ENCODE measurements around the gene VMAC. TPM values are rescaled to one million over a fixed set of nuclear protein-coding genes. Genes with fewer than 3 reads are reported as not detected.
A peak's percentile ranks its signal among the peaks of the same experiment; 100 is the strongest.
"Not testable (repeated sequence)": the region's sequence is repeated elsewhere in the genome, so short reads cannot be mapped to it uniquely, and the experiment has no call there.

VMAC gene
- total RNA-seq, 1 experiment from 2014 or later = 1.7 TPM

DNA sequence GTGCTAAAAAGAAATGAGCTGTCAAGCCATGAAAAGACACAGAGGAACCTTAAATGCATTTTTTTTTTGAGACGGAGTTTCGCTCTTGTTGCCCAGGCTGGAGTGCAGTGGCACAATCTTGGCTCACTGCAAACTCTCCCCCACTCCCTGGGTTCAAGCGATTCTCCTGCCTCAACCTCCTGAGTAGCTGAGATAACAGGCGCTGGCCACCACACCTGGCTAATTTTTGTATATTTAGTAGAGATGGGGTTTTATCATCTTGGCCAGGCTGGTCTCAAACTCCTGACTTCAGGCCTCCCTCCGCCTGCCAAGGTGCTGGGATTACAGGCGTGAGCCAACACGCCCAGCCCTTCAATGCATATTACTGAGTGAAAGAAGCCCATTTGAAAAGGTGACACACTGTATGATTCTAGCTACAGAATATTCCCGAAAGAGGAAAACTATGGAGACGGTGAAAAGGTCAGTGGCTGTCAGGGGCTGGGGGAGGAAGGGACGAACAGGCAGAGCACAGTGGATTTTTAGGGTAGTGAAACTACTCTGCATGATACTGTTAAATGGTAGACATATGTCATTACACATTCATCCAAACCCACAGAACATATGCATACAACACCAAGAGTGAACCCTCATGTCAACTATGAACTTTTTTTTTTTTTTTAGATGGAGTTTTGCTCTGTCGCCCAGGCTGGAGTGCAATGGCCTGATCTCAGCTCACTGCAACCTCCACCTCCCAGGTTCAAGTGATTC, 20.4 kb upstream of the VMAC start:
- not testable (repeated sequence) for DNase-seq (ENCODE audit: low read depth)

DNA sequence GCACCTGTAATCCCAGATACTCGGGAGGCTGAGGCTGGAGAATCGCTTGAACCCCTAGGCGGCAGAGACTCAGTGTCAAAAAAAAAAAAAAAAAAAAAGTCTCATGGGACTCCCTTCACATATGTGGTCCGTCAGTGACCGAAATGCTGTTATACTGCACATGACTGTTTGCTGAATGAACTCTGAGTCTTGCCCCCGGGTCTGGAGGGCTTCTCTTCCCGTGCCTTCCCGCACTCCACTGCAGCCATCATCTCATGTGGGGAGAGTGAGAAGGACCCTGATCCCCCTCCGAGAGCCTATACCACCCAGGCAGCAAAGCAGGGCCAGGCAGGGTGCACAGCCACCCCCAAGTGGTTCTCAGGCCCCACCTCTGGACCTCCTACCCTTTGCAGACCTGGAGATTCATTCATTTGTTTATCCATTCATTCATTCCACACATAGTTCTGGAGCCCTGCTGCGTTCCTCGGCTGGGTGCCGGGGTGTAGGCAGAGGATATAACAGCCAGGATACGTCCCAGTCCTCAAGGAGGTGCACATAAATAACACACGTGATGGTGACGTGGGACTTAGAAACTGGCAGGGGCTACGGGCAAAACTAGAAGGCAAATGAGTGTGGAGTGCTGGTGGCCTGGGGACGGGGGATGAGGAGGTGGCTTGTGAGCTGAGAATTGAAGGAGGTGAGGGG, 15.2 kb upstream of the VMAC start:
- DNase-seq (ENCODE audit: low read depth) = no peak

GRCh38 chr19:5890099-5890498, 14.6 kb upstream of the VMAC start:
- DNase-seq (ENCODE audit: low read depth) = no peak

DNA sequence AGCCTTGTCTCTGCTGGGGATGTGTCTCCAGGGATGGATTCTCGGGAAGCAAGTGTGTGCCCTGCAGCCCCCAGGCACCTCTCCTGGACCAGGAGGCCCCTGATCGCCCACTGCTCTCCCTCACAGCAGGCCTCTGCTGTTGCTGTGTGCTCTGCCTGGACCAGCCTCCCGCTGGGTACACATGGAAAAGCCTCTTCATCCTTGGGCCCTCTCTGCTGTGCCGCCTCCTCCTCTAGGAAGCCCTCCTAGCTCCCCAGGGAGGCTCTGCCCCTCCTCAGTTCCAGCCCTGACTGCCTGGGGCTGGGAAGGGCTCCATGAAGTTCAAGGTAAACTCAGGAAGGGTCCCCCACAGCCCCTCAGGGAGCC, 13.1 kb upstream of the VMAC start:
- DNase-seq (ENCODE audit: low read depth) = peak; percentile 11

GRCh38 chr19:5891938-5892771, 12.5 kb upstream of the VMAC start:
- DNase-seq (ENCODE audit: low read depth) = peak; percentile 50

DNA sequence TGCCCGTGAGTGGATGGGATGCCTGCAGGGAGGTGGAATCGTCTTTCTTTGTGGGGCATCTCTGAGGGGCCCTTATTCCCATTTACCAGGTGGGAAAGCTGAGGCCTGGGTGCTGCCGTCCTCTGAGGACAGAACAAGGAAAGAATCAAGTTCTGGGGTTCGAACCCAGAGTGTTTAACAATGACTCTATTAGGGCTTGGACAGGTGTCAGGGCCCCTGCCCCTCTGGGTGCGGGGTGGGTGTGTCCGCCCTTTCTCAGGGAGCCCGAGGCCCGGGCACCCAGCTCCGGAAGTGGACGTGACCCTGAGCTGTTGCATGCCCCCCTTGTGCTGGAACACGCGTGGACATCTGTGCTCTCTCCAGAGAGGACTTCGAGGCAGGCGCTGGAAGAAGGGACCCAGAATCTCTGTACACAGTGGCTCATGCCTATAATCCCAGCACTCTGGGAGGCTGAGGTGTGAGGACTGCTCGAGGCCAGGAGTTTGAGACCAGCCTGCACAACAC, 11.8 kb upstream of the VMAC start:
- no peak for DNase-seq (ENCODE audit: low read depth)

GRCh38 chr19:5893296-5893903, 11.3 kb upstream of the VMAC start:
- DNase-seq (ENCODE audit: low read depth) = no peak

DNA sequence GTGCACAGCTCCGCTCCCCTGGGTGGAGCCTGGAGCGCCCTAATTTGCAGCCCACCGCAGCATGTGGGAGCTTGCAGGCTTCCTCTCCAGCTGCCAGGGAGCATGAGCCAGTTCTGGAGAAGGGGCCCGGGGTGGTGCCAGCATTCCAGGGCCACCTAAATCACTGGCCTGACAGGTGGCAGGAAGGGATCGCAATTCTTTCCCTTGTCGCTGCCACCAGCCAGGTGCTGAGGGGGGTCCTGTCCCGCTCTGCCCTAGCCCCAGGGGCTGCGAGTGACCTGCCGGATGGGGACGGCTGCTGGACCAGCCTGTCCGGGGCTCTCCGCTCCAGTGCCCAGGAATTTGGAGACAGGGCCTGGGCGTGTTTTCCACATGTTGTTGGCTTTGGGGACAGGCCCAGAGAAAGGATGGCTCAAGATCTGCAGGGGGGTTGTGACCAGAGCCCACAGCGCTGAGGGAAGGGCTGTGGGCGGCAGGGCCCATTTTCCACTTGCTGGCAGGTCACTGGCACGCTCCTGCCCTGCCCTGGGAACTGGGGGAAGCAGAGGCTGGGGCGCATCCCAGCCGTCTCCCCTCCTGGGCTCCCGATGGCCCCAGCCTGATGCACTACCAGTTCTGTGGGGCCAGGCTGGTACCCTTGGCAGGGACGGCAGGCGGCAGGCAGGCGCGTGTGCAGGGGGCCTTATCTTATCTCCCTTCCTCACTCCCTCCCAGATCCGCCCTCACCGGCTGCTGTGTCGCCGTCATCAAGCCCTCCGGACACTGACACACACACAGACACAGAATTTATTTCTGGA, 10.6 kb upstream of the VMAC start:
- DNase-seq (ENCODE audit: low read depth) = no peak

DNA sequence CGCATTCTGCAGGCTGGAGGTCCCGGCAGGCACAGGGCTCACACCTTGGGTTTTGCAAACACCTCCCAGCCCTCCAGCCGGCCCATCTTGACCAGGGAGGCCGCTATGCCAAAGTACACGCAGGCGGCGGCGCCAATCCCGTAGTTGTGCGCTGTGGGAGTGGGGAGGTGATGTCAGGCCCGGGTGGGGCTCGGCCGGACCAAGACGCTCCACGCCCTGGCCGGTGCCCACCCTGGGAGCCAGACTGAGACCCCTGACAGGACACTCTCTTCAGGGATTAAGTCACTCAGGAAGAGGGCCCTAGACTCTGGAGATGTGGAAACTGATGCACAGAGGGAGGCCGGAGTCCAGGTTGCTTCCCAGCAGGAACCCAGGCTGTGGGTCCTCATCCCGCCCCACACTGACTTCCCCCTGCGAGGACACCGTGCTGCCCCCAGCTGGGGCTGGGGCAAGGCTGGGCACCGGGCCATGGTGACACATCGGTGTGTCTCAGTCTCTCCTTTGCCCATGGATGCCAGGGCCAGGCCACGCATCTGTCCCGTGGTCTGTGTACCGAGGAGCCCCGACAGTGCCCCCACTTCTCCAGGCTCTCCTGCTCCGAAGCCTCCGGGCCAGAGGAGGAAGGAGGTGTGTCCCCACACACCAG, 9.8 kb upstream of the VMAC start:
- DNase-seq (ENCODE audit: low read depth) = no peak

- DNase-seq (ENCODE audit: low read depth) = no peak
Observed at GRCh38 chr19:5895409-5895808, 9.3 kb upstream of the VMAC start.

DNA sequence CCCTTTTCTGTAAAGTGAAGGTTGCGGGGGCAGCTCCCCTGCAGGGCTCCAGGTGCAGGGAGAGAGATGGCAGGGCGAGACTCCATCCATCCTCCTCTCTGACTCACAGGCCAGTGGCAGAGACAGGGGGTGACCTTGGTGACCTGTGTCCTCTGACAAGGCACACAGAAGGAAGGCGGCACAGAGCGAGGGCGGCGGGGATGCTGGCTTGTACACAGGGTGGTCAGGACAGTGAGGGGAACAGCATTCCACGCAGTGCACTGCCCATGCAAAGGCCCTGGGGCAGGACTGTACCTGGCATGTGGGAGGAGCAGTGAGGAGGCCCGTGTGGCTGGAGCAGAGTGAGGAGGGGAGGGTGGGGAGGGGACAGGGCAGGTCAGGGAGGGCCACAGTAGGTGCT, 8.8 kb upstream of the VMAC start:
- DNase-seq (ENCODE audit: low read depth) = no peak

DNA sequence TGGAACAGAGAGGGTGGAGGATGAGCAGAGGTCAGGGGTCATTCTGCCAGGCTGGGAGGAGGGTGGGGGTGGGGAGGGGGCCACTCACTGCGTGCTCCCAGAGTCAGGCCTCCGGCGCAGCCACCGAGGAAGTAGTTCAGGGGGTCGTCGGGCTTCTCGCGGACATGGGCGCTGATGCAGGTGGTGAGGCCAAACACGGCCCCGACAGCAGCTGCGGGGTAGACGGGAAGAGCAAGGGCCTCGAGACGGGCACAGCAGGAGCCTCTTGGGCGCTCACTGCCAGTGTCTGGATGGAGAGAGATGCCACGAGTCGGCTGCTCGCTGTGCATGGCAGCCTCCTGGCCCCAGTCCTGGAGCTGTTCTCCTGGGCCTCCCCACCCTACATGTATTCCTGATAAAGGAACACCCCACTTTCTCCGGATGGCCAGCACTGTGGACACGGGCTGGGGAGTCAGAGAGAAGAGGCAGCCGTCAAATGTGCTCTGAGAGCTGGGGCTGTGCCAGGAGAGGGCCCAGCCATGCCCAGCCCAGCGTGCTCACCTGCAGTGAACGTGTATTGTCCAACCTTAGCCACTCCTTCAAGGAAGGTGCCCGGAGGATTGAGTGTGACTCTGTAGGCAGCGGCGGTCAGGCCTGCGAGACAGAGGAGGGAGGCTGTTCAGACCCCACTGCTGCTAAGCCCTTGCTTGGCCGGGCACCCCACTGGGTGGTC, 8.2 kb upstream of the VMAC start:
- no peak for DNase-seq (ENCODE audit: low read depth)

GRCh38 chr19:5897189-5897969, 7.3 kb upstream of the VMAC start:
- no peak for DNase-seq (ENCODE audit: low read depth)

- no peak for DNase-seq (ENCODE audit: low read depth)
Observed at GRCh38 chr19:5899728-5900526, 4.7 kb upstream of the VMAC start.

- no peak for DNase-seq (ENCODE audit: low read depth)
Observed at GRCh38 chr19:5900976-5901375, 3.7 kb upstream of the VMAC start.

- DNase-seq (ENCODE audit: low read depth) = peak; percentile 55
Observed at GRCh38 chr19:5903056-5903623, 1.5 kb upstream of the VMAC start.

DNA sequence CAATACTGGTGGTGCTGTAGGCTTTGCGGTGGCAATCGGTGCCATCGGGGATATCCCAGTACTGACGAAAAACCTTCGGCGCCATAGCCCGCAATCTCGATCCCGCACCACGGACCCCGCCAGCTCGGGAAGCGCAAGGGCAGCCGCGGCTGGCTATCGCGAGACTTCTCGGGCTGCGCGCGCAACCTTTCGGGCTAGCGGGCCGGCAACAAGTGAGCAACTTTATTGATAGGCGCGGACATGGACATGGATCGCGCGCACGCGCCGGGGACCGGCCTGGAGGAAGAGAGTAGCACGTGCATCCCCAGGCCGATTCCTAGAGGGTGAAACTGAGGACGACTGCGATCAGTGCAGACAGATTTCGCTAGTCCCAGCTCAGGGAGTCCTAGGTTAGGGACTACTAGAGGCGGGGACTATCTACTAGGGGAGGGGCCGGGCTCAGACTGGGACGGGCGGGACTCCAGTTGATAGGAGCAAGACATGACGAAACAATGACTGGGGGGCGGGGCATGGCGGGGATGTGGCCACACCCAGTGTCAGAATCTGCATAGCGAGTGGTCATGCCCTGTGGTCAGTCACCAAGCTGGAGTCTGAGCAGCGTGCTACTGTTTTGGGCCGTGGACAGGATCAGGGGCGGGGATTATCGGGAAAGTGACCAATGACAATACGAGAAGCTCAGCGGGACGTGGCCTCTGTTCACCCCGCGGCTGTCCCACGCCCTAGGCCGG, 884 bp upstream of the VMAC start, which contains the start of gene NDUFA11:
NDUFA11 (minus strand) TSS at position 167 of the 728 bp plus-strand sequence; CDS start at position 85, 82 bp downstream.
- DNase-seq (ENCODE audit: low read depth) = peak; percentile 98

Data from Daoy (cell line).